ENCODE data around the gene INTS7. TPM values are rescaled to one million over a fixed set of nuclear protein-coding genes. Genes with fewer than 3 reads are reported as not detected.

Gene INTS7
- total RNA-seq = 9.0 and 9.5 TPM in 2 replicates

DNA sequence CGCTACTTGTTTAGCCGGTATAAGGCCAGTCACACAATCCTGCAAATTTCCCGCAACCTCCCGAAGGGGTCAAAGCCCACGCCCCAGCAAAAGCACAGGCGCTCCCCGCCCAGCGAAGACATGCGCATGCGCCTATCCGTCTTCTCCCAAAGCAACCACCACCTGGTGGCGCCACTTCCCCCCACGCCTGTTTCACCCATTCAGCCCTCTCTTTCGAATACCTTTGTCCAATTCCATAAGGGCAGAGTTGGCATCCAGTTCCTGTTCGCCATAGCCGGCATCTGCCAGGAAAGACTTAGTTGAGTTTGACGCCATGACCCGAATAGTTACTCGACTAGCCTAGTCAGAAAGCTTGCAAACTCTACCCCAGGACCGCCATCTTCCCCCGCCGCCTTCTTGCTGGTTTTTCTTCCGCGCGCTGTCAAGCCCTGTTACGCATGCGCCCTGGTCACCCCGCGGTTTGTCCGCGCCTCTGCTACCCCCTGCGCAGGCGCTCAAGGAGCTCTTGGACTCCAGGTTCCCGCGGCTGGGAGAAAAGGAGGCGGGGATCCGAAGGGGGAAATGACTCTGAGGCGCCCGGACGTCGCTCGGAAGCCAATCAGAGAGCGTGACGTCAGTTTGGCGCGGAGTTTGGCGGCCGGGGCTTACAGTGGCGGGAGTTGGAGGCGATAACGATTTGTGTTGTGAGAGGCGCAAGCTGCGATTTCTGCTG, at the start of gene INTS7, which contains the start of gene DTL:
Gene INTS7, minus strand, starts transcription at position 435 of the 712 bp plus-strand sequence. Its CDS starts 120 bp downstream, at position 315.
Gene DTL, plus strand, starts transcription at position 626 of the 712 bp plus-strand sequence. CDS start 143 bp downstream, outside the sequence.

Other genes starting within 250 kb of the INTS7 start
- gene LPGAT1, start 204.8 kb downstream of the INTS7 start, total RNA-seq = 21.9 and 28.6 TPM in 2 replicates
- 0.35 and 6.0 TPM in 2 replicates for gene DTL, start 191 bp upstream of the INTS7 start, total RNA-seq
- 20.3 and 29.3 TPM in 2 replicates for gene PPP2R5A, start 249.9 kb upstream of the INTS7 start, total RNA-seq